Middle frontal gyrus (tissue), 1 donor: Measurements from ENCODE around the gene NDUFAF7.
"Not testable (repeated sequence)": the region's sequence is repeated elsewhere in the genome, so short reads cannot be mapped to it uniquely, and the experiment has no call there.

Experiments used
- DNase-seq: peaks from one replicate; pipeline ENCODE4 v3.0.0-alpha.2; 2015; ENCODE audit warnings: low spot score; ENCODE audit errors: extremely low spot score

NDUFAF7 gene

GRCh38 chr2:37281916-37282315 is 50.5 kb downstream of the NDUFAF7 start:
- DNase-seq = no peak

GRCh38 chr2:37282746-37283145 is 51.3 kb downstream of the NDUFAF7 start:
- DNase-seq = no peak

GRCh38 chr2:37283207-37283606 is 51.7 kb downstream of the NDUFAF7 start:
- DNase-seq = no peak

- no peak for DNase-seq
These were observed 52.9 kb downstream of the NDUFAF7 start for GRCh38 chr2:37284381-37284780.

GRCh38 chr2:37287966-37288365 is 56.5 kb downstream of the NDUFAF7 start:
- no peak for DNase-seq

GRCh38 chr2:37291680-37292079 is 60.2 kb downstream of the NDUFAF7 start:
- no peak for DNase-seq

- DNase-seq = not testable (repeated sequence)
These were observed 63.4 kb downstream of the NDUFAF7 start for GRCh38 chr2:37294858-37295257.

GRCh38 chr2:37295469-37296073 is 64.1 kb downstream of the NDUFAF7 start:
- DNase-seq = no peak

- no peak for DNase-seq
These were observed 66.2 kb downstream of the NDUFAF7 start for GRCh38 chr2:37297632-37298031.
